Activated T-helper 1 cell treated with anti-CD3 and anti-CD28 coated beads, Interleukin-2, amount 50 U/mL, for 16 hours (primary cell): ENCODE results near the gene RORC.
"Not testable (repeated sequence)": the region's sequence is repeated elsewhere in the genome, so short reads cannot be mapped to it uniquely, and the experiment has no call there.

Experiments used
- DNase-seq, 2 donors: peaks; one replicate each; pipeline ENCODE4 v3.0.0-alpha.2; 2020; ENCODE audit warnings: low read depth in 1 of 2, low spot score in 1 of 2

Gene RORC

DNA sequence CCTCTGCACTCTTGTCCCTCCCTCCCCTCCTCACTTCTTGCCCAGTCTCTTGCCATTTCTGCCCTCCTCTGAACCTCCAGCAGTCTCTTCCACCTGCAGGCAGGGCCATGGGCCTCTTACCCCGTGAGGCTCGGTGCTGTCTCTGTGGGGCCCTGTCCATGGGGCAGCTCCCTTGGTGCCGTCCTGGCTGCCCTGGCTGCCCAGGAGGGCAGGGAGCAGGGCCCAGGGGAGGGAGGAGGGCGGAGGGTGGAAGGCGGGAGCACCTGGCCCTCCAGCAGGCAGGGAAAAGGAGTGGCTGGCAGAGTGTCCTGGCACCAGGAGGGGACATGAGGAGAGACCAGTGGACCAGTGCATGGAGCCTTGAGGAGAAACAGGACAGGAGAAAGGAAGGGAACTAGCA is at the start of gene RORC:
Gene RORC (minus strand): TSS at position 198 of the 400 bp plus-strand sequence. CDS start 38 bp downstream, at position 160.
- no peak for DNase-seq

GRCh38 chr1:151875419-151876097 is 44.0 kb upstream of the RORC start:
- no peak for DNase-seq

- not testable (repeated sequence) for DNase-seq
These were observed 41.2 kb upstream of the RORC start for GRCh38 chr1:151872776-151873175.

GRCh38 chr1:151871284-151872030 is 39.9 kb upstream of the RORC start:
- no peak for DNase-seq

DNA sequence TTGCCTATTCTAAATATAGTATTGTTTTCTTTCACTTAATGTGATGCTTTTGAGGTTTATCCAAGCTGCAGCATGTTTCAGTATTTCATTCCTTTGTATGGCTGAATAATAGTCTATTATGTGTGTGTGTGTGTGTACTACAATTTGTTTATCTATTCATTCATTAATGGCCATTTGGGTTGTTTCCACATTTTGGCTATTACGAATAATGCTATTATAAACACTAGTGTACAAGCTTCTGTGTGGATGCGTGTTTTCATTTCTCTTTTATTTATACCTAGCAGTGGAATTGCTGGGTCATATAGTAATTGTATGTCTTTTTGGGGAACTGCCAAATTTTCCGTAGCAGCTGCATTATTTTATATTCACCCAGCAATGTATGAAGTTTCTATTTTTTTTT is 36.9 kb upstream of the RORC start:
- DNase-seq: no peak

- no peak for DNase-seq
These were observed 36.3 kb upstream of the RORC start for GRCh38 chr1:151867765-151868411.

DNA sequence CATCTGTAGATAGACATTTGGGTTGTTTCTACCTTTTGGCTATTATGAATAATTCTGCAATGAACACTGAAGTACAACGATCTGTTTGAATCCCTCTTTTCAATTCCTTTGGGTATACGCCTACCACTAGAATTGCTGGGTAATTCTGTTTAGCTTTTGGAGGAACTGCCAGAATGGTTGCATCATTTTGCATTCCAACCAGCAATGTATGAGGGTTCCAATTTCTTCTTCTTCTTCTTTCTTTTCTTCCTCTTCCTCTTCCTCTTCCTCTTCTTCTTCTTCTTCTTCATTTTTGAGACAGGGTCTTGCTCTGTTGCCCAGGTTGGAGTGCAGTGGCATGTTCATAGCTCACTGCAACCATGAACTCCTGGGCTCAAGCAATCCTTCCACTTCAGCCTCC is 35.7 kb upstream of the RORC start:
- no peak for DNase-seq

DNA sequence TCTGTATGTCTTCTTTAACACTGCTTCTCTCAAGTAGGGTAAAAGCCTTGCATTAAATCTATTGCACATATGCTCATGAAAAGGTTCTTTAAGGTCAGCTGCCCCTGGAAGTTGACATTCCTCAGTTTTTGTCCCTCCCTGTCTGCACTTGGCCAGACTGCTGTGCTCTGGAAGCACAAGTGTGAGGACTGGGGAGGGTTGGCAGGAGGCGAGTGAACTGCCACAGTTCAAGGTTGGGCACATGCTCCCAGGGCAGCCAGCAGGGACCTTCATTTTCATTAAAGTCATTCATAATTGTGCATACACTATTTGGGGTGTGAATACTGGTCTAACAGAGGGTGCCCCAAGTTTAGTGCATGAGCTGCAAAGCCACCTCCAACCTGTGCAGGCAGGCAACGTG is 32.8 kb upstream of the RORC start:
- DNase-seq: no peak

GRCh38 chr1:151862604-151863003 is 31.0 kb upstream of the RORC start:
- DNase-seq: no peak

GRCh38 chr1:151860504-151861187 is 29.0 kb upstream of the RORC start:
- no peak for DNase-seq

DNA sequence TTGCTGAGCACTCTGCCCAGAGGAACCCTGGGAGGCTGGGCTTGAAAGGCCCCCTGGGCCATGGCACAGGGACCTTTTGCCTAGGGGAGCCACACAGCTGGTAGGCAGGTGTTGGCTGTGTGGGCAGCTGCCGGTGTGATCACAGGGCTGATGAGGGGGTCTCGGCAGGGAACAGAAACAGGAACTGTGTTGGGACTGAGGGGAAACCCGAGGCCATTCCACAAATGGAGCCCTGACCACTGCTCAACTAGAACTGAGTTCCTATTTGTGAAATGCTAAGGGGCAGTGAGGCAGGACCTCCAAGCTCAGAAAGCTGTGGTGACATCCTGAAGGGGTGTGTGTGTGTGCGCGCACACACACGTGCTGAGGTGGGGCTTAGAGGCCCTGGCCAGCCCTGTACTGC is 28.3 kb upstream of the RORC start:
- DNase-seq: no peak

- no peak for DNase-seq
These were observed 27.5 kb upstream of the RORC start for GRCh38 chr1:151858886-151859665.

- DNase-seq: no peak
These were observed 26.6 kb upstream of the RORC start for GRCh38 chr1:151858030-151858746.

- no peak for DNase-seq
These were observed 24.3 kb upstream of the RORC start for GRCh38 chr1:151855933-151856332.

DNA sequence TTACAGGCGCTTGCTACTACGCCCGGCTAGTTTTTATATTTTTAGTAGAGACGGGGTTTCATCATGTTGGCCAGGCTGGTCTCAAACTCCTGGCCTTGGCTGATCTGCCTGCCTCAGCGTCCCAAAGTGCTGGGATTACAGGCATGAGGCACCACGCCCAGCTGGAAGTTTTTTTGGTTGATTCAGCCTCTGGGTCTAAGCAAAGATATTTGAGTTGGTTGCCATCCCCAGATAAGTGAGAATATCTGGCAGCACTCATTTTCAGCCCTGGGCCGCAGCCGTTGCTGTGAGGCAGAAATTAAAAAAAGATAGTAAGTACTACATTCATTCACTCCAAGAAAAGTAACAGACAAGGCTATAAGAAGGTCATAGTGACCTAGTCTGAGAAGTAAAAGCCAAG is 23.9 kb upstream of the RORC start:
- DNase-seq: not testable (repeated sequence)

- no peak for DNase-seq
These were observed 23.1 kb upstream of the RORC start for GRCh38 chr1:151854658-151855057.

GRCh38 chr1:151853411-151853943 is 21.9 kb upstream of the RORC start, which contains the start of gene THEM5:
Gene THEM5, minus strand, starts transcription at chr1:151853712. Its CDS starts 147 bp downstream, at chr1:151853565.
- no peak for DNase-seq

DNA sequence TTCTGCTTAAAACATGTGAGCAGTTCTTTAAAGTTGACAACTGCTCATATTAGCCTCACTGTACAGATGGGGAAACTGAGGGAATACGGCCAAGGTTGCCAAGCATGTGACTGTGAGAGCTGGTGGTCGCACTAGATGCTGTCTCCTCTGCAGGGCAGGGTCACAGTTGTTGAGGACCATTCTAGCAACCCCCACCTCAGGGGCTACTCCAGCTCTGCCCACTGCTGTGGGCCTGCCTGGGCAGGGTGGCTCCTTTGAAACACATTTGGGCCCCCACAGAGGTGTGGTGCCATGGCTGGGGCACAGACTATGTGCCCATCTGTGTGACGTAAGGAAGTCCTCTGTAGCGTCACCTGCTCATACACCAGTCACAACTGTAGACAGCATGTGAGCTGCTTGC is 21.1 kb upstream of the RORC start:
- no peak for DNase-seq

DNA sequence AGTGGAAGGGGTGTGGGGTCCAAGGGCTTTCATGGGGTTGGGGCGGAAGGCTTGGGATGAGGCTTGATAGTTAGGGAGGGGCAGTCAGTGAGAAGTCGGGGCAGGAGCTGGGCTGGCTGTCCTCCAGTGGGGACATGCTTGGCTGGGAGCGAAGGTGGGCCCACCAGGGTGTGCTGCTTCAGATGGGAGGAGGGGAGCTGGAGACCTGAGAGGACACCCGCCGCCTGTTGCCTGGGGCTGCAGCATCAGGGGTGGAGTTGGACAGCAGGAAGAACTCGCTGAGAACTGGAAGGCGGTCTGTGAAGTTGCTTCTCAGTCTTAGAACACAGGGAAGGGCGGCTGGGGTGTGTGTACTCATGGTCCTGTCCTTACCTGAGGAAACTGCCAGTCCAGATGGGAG is 20.3 kb upstream of the RORC start:
- no peak for DNase-seq

- DNase-seq: no peak
These were observed 18.3 kb upstream of the RORC start for GRCh38 chr1:151849871-151850270.
